Kidney (tissue), 14 donors: ENCODE measurements around the gene PRKD2. TPM values are rescaled to one million over a fixed set of nuclear protein-coding genes. Genes with fewer than 3 reads are reported as not detected.

ENCODE experiments used
- DNase-seq, 5 donors: peaks; one replicate each; pipeline ENCODE4 v3.0.0-alpha.2; 2013 to 2020
- FAIRE-seq: peaks from 2 replicates; lab custom pipeline; 2012; peaks lifted over from hg19 to GRCh38; lab: Jason Lieb, UNC
- H3K27ac ChIP-seq, 2 donors: one replicate each; pipeline ENCODE4 v1.7.0; 2013; ENCODE audit warnings: low read depth in 2 of 2, low read length in 2 of 2, inconsistent platforms in 1 of 2
- H3K27me3 ChIP-seq: one replicate; pipeline ENCODE4 v1.7.1; 2013; ENCODE audit warnings: low read length, inconsistent platforms; ENCODE audit not compliant: control insufficient read depth, insufficient read depth
- H3K36me3 ChIP-seq, 3 donors: one replicate each; pipeline versions ENCODE4 v1.7.0 to v1.7.1; 2013; ENCODE audit warnings: low read length in 3 of 3, control low read depth in 1 of 3, inconsistent platforms in 1 of 3; ENCODE audit not compliant: insufficient read depth in 3 of 3, control insufficient read depth in 2 of 3
- H3K4me1 ChIP-seq, 3 donors: one replicate each; pipeline versions ENCODE4 v1.7.0 to v1.7.1; 2013; ENCODE audit warnings: low read length in 3 of 3, inconsistent platforms in 1 of 3, low read depth in 1 of 3; ENCODE audit not compliant: control insufficient read depth in 2 of 3, insufficient read depth in 2 of 3
- H3K4me3 ChIP-seq, 3 donors: one replicate each; pipeline versions ENCODE4 v1.7.0 to v1.8.1; 2013; ENCODE audit warnings: low read length in 3 of 3, control low read depth in 1 of 3, inconsistent platforms in 1 of 3
- H3K9ac ChIP-seq, 3 donors: one replicate each; pipeline versions ENCODE4 v1.7.0 to v1.7.1; 2013; ENCODE audit warnings: low read length in 3 of 3, control low read depth in 1 of 3, inconsistent platforms in 1 of 3
- H3K9me3 ChIP-seq, 3 donors: one replicate each; pipeline versions ENCODE4 v1.7.0 to v1.7.1; 2013; ENCODE audit warnings: low read length in 3 of 3, control low read depth in 1 of 3, inconsistent platforms in 1 of 3; ENCODE audit not compliant: control insufficient read depth in 2 of 3, insufficient read depth in 1 of 3
- CTCF ChIP-seq: IDR thresholded peaks from 3 replicates; pipeline ENCODE4 v1.5.1; 2012; ENCODE audit warnings: mild to moderate bottlenecking, moderate library complexity, borderline replicate concordance; ENCODE audit not compliant: insufficient read depth; ENCODE audit errors: extremely low read depth
- intact Hi-C: fragments of 100-400 bp; cut with DNase I; formaldehyde crosslinking; loops from one replicate; pipeline ENCODE4 v1.11.1; 2022
- polyA plus RNA-seq: library from polyadenylated mRNA; stranded (reverse); fragments of 350-450 nt; fragmentation: Illumina TruSeq; extraction: RNeasy Lipid Tissue Mini Kit (QIAGEN cat#74804); gene quantifications from one replicate; pipeline ENCODE4 v1.2.3, GENCODE V29; 2014; ENCODE audit warnings: low read depth, low replicate concordance; ENCODE audit not compliant: insufficient read depth
- total RNA-seq: library from RNA; stranded (reverse); fragmentation: NEBNext Ultra II Directional; extraction: Animal tissue kit (Norgen Biotek cat#: 25700); gene quantifications from one replicate; pipeline ENCODE4 v1.2.1, GENCODE V29; 2021
- donor health status: control.
- donor health status: control.
- donor health status: control.
- donor health status: control.
- donor health status: control.
- donor health status: DM: yes; HTN: yes; CAD: no.
- donor health status: Normal renal cell carcinoma (clear cell type).

Gene PRKD2
- total and polyA plus RNA-seq, 2 donors from 2014 or later = 26.7 to 69.8 TPM

GRCh38 chr19:46732172-46732938 lies 15.4 kb upstream of the PRKD2 start:
- intact Hi-C loops = no loop called here
- Histone ChIP-seq H3K36me3 (peaks cover 0 to 42% (median 32%) of the 10 kb centered on the region in 3 donors), H3K9me3 (no peaks in the 10 kb centered on the region), H3K4me3 (no peak overlapping the region), H3K9ac (no peak overlapping the region), H3K27ac (no peak overlapping the region), H3K27me3 (no peaks in the 10 kb centered on the region), H3K4me1 (peaks cover 0 to 13% (median 0%) of the 10 kb centered on the region in 3 donors)
- FAIRE-seq (no peak), DNase-seq (no peak)
- TF ChIP-seq CTCF = no peak

- no peak for TF ChIP-seq CTCF
- Histone ChIP-seq H3K4me3 (no peak overlapping the region), H3K27me3 (no peaks in the 10 kb centered on the region), H3K27ac (no peak overlapping the region), H3K9ac (no peak overlapping the region), H3K9me3 (no peaks in the 10 kb centered on the region), H3K4me1 (peaks cover 0 to 11% (median 0%) of the 10 kb centered on the region in 3 donors), H3K36me3 (peaks cover 0 to 46% (median 33%) of the 10 kb centered on the region in 3 donors)
- FAIRE-seq (no peak), DNase-seq (no peak)
- intact Hi-C loops = no loop called here
Measured at GRCh38 chr19:46731584-46731983, 14.7 kb upstream of the PRKD2 start.

GRCh38 chr19:46731007-46731501 lies 14.1 kb upstream of the PRKD2 start:
- H3K36me3 ChIP-seq = peaks cover 0 to 46% (median 33%) of the 10 kb centered on the region in 3 donors
- peaks cover 0 to 10% (median 0%) of the 10 kb centered on the region in 3 donors for H3K4me1 ChIP-seq
- H3K27me3 ChIP-seq = no peaks in the 10 kb centered on the region
- TF ChIP-seq CTCF = no peak
- no peak overlapping the region for H3K9ac ChIP-seq
- DNase-seq = no peak
- H3K9me3 ChIP-seq = no peaks in the 10 kb centered on the region
- FAIRE-seq = no peak
- no peak overlapping the region for H3K4me3 ChIP-seq
- intact Hi-C loops = no loop called here
- no peak overlapping the region for H3K27ac ChIP-seq
